Body of pancreas (tissue), 4 donors: ENCODE results near the gene SCEL. TPM values are rescaled to one million over a fixed set of nuclear protein-coding genes. Genes with fewer than 3 reads are reported as not detected.
A peak's percentile ranks its signal among the peaks of the same experiment; 100 is the strongest.

Experiments used
- ATAC-seq: fragments of 150-250 bp; one replicate; pipeline ENCODE4 v1.9.1; 2016
- DNase-seq, 4 donors: peaks; one replicate each; pipeline ENCODE4 v3.0.0-alpha.2; 2019
- H3K27ac ChIP-seq, 4 donors: fragments of 200-600 bp; sonication (generic); 1 replicate in 3 of 4; 2 replicates in 1 of 4; pipeline versions ENCODE4 v1.5.1 to v1.6.1; 2016 to 2019; ENCODE audit warnings: mild to moderate bottlenecking in 1 of 4, mixed read lengths in 1 of 4, moderate library complexity in 1 of 4
- H3K27me3 ChIP-seq, 2 donors: fragments of 200-600 bp; sonication (generic); one replicate each; pipeline ENCODE4 v1.6.0; 2016; ENCODE audit warnings: mild to moderate bottlenecking in 1 of 2
- H3K36me3 ChIP-seq, 2 donors: fragments of 200-600 bp; sonication (generic); replicated peaks in 1 of 2; 2 replicates each; pipeline ENCODE4 v1.5.1; 2016; ENCODE audit warnings: low read depth in 2 of 2; ENCODE audit not compliant: insufficient read depth in 1 of 2
- H3K4me1 ChIP-seq: fragments of 200-600 bp; sonication (generic); one replicate; pipeline ENCODE4 v1.6.0; 2016
- H3K4me3 ChIP-seq, 2 donors: fragments of 200-600 bp; sonication (generic); 1 replicate in 1 of 2; 2 replicates in 1 of 2; pipeline ENCODE4 v1.5.1; 2016 to 2019
- H3K9me3 ChIP-seq, 3 donors: fragments of 200-600 bp; sonication (generic); 1 replicate in 2 of 3; 2 replicates in 1 of 3; pipeline ENCODE4 v1.5.1; 2016
- CTCF ChIP-seq, 7 experiments: fragments of 450-650 bp in 4 of 7; fragments of 200-600 bp in 3 of 7; sonication (generic) in 3 of 7; IDR thresholded peaks; one replicate each; pipeline ENCODE4 v1.5.1; 2016 to 2019; ENCODE audit warnings: antibody characterized with exemption in 7 of 7
- POLR2A ChIP-seq, 3 donors: fragments of 450-650 bp; IDR thresholded peaks; one replicate each; pipeline ENCODE4 v1.6.1; 2016; ENCODE audit warnings: antibody characterized with exemption in 3 of 3, mild to moderate bottlenecking in 2 of 3
- WGBS, 2 donors: methylation state at CpG; one replicate each; pipeline ENCODE4 v1.1.5; 2017; 5-methylcytosine and 5-hydroxymethylcytosine counted together
- intact Hi-C: fragments of 100-400 bp; cut with DNase I; formaldehyde crosslinking; loops from one replicate; pipeline ENCODE4 v1.15.1; 2023
- total RNA-seq, 2 donors: library from RNA; depleted of rRNA; stranded (reverse); fragments of >200 nt; gene quantifications; one replicate each; pipeline ENCODE4 v1.1.0, GENCODE V29; 2016

SCEL gene
- total RNA-seq, 2 donors from 2014 or later, result not detected

- intact Hi-C loops, result loop anchor here (10.0 kb wide), 1 partner anchor 67 kb away; no protein-coding TSS in a partner anchor
- no peak for ATAC-seq
- no peak overlapping the region for H3K4me3 ChIP-seq
Measured at GRCh38 chr13:77497350-77497749, 38.2 kb upstream of the SCEL start.

GRCh38 chr13:77497835-77498234, 37.7 kb upstream of the SCEL start:
- Histone ChIP-seq H3K27ac (no peak overlapping the region), H3K9me3 (no peaks in the 10 kb centered on the region), H3K4me1 (no peaks in the 10 kb centered on the region), H3K4me3 (no peak overlapping the region), H3K27me3 (no peaks in the 10 kb centered on the region), H3K36me3 (no peaks in the 10 kb centered on the region)
- no peak for DNase-seq
- ATAC-seq, result no peak
- no peak for TF ChIP-seq CTCF (IDR thresholded peaks at IDR 0.05)
- TF ChIP-seq POLR2A (IDR thresholded peaks at IDR 0.05), result no peak
- intact Hi-C loops, result loop anchor here (10.0 kb wide), 1 partner anchor 67 kb away; no protein-coding TSS in a partner anchor

More at GRCh38 chr13:77497350-77497749, 38.2 kb upstream of the SCEL start:
- Histone ChIP-seq H3K9me3 (no peaks in the 10 kb centered on the region), H3K36me3 (no peaks in the 10 kb centered on the region), H3K27me3 (no peaks in the 10 kb centered on the region), H3K27ac (no peak overlapping the region), H3K4me1 (no peaks in the 10 kb centered on the region)
- DNase-seq, result no peak
- 66% methylated on average over 3 of the region's 3 CpGs for WGBS, 2 donors
- TF ChIP-seq CTCF (IDR thresholded peaks at IDR 0.05) (no peak), POLR2A (IDR thresholded peaks at IDR 0.05) (no peak)

DNA sequence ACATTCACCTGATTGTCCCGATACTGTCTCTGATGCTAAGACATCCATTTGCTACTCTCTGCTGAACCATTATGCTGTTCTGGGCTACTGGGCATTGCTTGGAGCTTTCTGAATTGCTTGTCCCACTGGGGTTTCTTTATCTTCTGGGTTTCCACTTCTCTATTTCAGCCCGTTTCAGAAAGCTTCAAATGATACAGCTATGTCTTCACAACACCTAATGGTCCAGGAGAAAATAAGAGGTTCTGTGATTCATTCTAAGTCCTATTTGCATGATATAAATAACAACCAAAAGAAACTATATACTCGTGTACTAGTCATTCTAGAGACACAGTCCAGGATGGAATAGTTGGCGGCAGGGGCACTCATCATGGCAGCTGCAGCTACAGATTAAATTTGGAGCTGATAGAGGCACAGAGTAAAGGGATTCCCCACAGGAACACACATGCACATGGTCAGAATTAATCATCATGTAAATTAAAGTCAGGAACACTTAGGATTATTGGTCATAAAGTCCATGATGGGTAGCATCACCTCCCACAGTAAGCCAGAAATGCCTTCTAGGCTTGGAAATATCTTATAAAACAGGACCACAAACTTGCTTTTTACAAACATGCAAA, 33.3 kb upstream of the SCEL start:
- no peak overlapping the region for H3K27ac ChIP-seq
- H3K9me3 ChIP-seq, result no peaks in the 10 kb centered on the region
- H3K36me3 ChIP-seq, result no peaks in the 10 kb centered on the region
- no peak for ATAC-seq
- TF ChIP-seq POLR2A (IDR thresholded peaks at IDR 0.05) (no peak), CTCF (IDR thresholded peaks at IDR 0.05) (no peak)
- 55 to 73% methylated on average over 4 of the region's 4 CpGs for WGBS, 2 donors
- H3K27me3 ChIP-seq, result no peaks in the 10 kb centered on the region
- H3K4me1 ChIP-seq, result no peaks in the 10 kb centered on the region
- intact Hi-C loops, result no loop called here
- H3K4me3 ChIP-seq, result no peak overlapping the region
- no peak for DNase-seq

DNA sequence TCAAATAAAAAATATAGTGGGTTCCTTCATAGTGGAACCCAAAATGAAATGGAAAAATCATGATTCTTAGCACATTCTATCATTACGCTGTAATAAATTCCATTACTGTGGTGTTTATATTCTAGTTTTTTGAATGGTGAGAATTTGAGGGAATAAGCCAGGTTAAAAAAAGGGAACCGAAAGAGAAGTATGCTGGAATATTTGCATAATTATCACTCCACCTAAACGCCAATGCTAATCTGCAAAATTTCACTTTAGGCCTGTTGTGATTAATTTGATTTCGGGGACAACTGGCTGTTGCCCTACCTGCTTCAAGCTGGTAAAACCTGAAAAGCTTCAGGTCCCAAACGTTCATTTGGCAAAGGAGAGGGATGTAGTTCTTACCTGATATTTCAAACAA, 32.1 kb upstream of the SCEL start:
- Histone ChIP-seq H3K4me3 (no peak overlapping the region), H3K9me3 (no peaks in the 10 kb centered on the region), H3K27me3 (no peaks in the 10 kb centered on the region), H3K27ac (no peak overlapping the region), H3K36me3 (no peaks in the 10 kb centered on the region), H3K4me1 (no peaks in the 10 kb centered on the region)
- DNase-seq (no peak), ATAC-seq (no peak)
- intact Hi-C loops, result no loop called here
- WGBS, 2 donors, result 53 to 60% methylated on average over 5 of the region's 5 CpGs
- TF ChIP-seq POLR2A (IDR thresholded peaks at IDR 0.05) (no peak), CTCF (IDR thresholded peaks at IDR 0.05) (no peak)

- TF ChIP-seq CTCF (IDR thresholded peaks at IDR 0.05) (peak in 1 of 7 experiments; percentile 6), POLR2A (IDR thresholded peaks at IDR 0.05) (no peak)
- H3K36me3 ChIP-seq, result no peaks in the 10 kb centered on the region
- no peak overlapping the region for H3K27ac ChIP-seq
- WGBS, 2 donors, result 96% methylated on average over 3 of the region's 3 CpGs
- no peak overlapping the region for H3K4me3 ChIP-seq
- H3K9me3 ChIP-seq, result no peaks in the 10 kb centered on the region
- intact Hi-C loops, result no loop called here
- H3K4me1 ChIP-seq, result no peaks in the 10 kb centered on the region
- DNase-seq (no peak), ATAC-seq (no peak)
- H3K27me3 ChIP-seq, result no peaks in the 10 kb centered on the region
Measured at GRCh38 chr13:77506874-77507273, 28.6 kb upstream of the SCEL start.
